ENCODE results near the gene SUN1. TPM values are rescaled to one million over a fixed set of nuclear protein-coding genes. Genes with fewer than 3 reads are reported as not detected.
"Not testable (repeated sequence)": the region's sequence is repeated elsewhere in the genome, so short reads cannot be mapped to it uniquely, and the experiment has no call there.

The SUN1 gene
- total RNA-seq, 1 donor from 2014 or later = 208 TPM

GRCh38 chr7:916291-916941, 84.1 kb downstream of the SUN1 start:
- no peak for DNase-seq (ENCODE audit: extremely low read depth, low read depth, low spot score)

- no peak for DNase-seq (ENCODE audit: extremely low read depth, low read depth, low spot score)
These were observed 85.2 kb downstream of the SUN1 start for GRCh38 chr7:917255-918117.

- no peak for DNase-seq (ENCODE audit: extremely low read depth, low read depth, low spot score)
These were observed 85.8 kb downstream of the SUN1 start for GRCh38 chr7:918118-918425.

- no peak for DNase-seq (ENCODE audit: extremely low read depth, low read depth, low spot score)
These were observed 86.3 kb downstream of the SUN1 start for GRCh38 chr7:918441-919113.

GRCh38 chr7:919114-919442, 86.8 kb downstream of the SUN1 start:
- DNase-seq (ENCODE audit: extremely low read depth, low read depth, low spot score) = no peak

GRCh38 chr7:919924-920341, 87.7 kb downstream of the SUN1 start:
- DNase-seq (ENCODE audit: extremely low read depth, low read depth, low spot score) = no peak

GRCh38 chr7:920351-921070, 88.2 kb downstream of the SUN1 start:
- no peak for DNase-seq (ENCODE audit: extremely low read depth, low read depth, low spot score)

- no peak for DNase-seq (ENCODE audit: extremely low read depth, low read depth, low spot score)
These were observed 88.8 kb downstream of the SUN1 start for GRCh38 chr7:921071-921461.

- DNase-seq (ENCODE audit: extremely low read depth, low read depth, low spot score) = no peak
These were observed 89.5 kb downstream of the SUN1 start for GRCh38 chr7:921581-922333.

- no peak for DNase-seq (ENCODE audit: extremely low read depth, low read depth, low spot score)
These were observed 90.2 kb downstream of the SUN1 start for GRCh38 chr7:922334-923107.

GRCh38 chr7:923108-924041, 91.1 kb downstream of the SUN1 start:
- no peak for DNase-seq (ENCODE audit: extremely low read depth, low read depth, low spot score)

- DNase-seq (ENCODE audit: extremely low read depth, low read depth, low spot score) = not testable (repeated sequence)
These were observed 91.8 kb downstream of the SUN1 start for GRCh38 chr7:924042-924441.

Other genes starting within 250 kb of the SUN1 start
- 48.7 and 50.2 TPM in 2 replicates for gene DNAAF5, start 105.8 kb upstream of the SUN1 start, total RNA-seq
- gene PRKAR1B, start 105.2 kb upstream of the SUN1 start, total RNA-seq = 31.9 and 34.3 TPM in 2 replicates
- 35.7 and 41.9 TPM in 2 replicates for gene GET4, start 44.1 kb downstream of the SUN1 start, total RNA-seq
- gene ADAP1, start 122.2 kb downstream of the SUN1 start, total RNA-seq = 3.0 and 5.1 TPM in 2 replicates
- 5.1 and 9.5 TPM in 2 replicates for gene COX19, start 143.1 kb downstream of the SUN1 start, total RNA-seq
- not detected in 2 replicates for gene CYP2W1, start 150.7 kb downstream of the SUN1 start, total RNA-seq
- 5.4 and 33.5 TPM in 2 replicates for gene GPR146, start 212.1 kb downstream of the SUN1 start, total RNA-seq